Lower leg skin (tissue), 4 donors: ENCODE results near the gene ARAP3. TPM values are rescaled to one million over a fixed set of nuclear protein-coding genes. Genes with fewer than 3 reads are reported as not detected.

Experiments
- DNase-seq, 2 donors: peaks; one replicate each; pipeline ENCODE4 v3.0.0-alpha.2; 2019; ENCODE audit warnings: low spot score in 2 of 2
- H3K4me3 ChIP-seq: fragments of 200-600 bp; sonication (generic); 2 replicates; pipeline ENCODE4 v1.5.1; 2017; ENCODE audit warnings: mild to moderate bottlenecking, low read depth; ENCODE audit not compliant: poor library complexity, severe bottlenecking
- CTCF ChIP-seq, 3 donors: fragments of 450-650 bp; IDR thresholded peaks; one replicate each; pipeline ENCODE4 v1.5.1; 2016; ENCODE audit warnings: antibody characterized with exemption in 3 of 3, mild to moderate bottlenecking in 3 of 3, moderate library complexity in 2 of 3
- POLR2A ChIP-seq, 2 donors: fragments of 450-650 bp; IDR thresholded peaks; one replicate each; pipeline ENCODE4 v1.6.1; 2016 to 2017; ENCODE audit warnings: antibody characterized with exemption in 2 of 2, mild to moderate bottlenecking in 1 of 2, moderate library complexity in 1 of 2
- WGBS, 2 donors: methylation state at CpG; one replicate each; pipeline ENCODE4 v1.1.5; 2018; 5-methylcytosine and 5-hydroxymethylcytosine counted together
- intact Hi-C: fragments of 100-400 bp; cut with DNase I; formaldehyde crosslinking; loops from one replicate; pipeline ENCODE4 v1.15.0; 2023; ENCODE audit warnings: low total_unique reads
- total RNA-seq, 4 donors: library from RNA; depleted of rRNA; stranded (reverse); fragments of >200 nt; gene quantifications; one replicate each; pipeline ENCODE4 v1.1.0, GENCODE V29; 2016

Gene ARAP3
- total RNA-seq, 4 donors from 2014 or later, result 2.1 to 4.2 (median 3.7) TPM

GRCh38 chr5:141694479-141694878 lies 12.4 kb upstream of the ARAP3 start:
- no peak overlapping the region for H3K4me3 ChIP-seq
- TF ChIP-seq POLR2A (IDR thresholded peaks at IDR 0.05) (no peak), CTCF (IDR thresholded peaks at IDR 0.05) (no peak)
- no peak for DNase-seq
- 86 to 88% methylated on average over 5 of the region's 5 CpGs for WGBS, 2 donors
- intact Hi-C loops, result loop anchor here (5.0 to 10.0 kb wide), 2 partner anchors 263 to 450 kb away; partner anchors contain the start of gene PCDH12

GRCh38 chr5:141692919-141693725 lies 11.1 kb upstream of the ARAP3 start:
- no peak for TF ChIP-seq POLR2A (IDR thresholded peaks at IDR 0.05)
- no peak for TF ChIP-seq CTCF (IDR thresholded peaks at IDR 0.05)
- intact Hi-C loops, result loop anchor here (5.0 to 10.0 kb wide), 2 partner anchors 264 to 452 kb away; partner anchors contain the start of gene PCDH12
- DNase-seq, result no peak
- no peak overlapping the region for H3K4me3 ChIP-seq
- WGBS, 2 donors, result 72 to 78% methylated on average over 25 of the region's 25 CpGs

- WGBS, 2 donors, result 29 to 33% methylated on average over 5 of the region's 5 CpGs
Observed at GRCh38 chr5:141692533-141692888, 10.5 kb upstream of the ARAP3 start.

GRCh38 chr5:141691867-141692532 lies 10.0 kb upstream of the ARAP3 start:
- WGBS, 2 donors, result 4% methylated on average over 26 to 30 of the region's 30 CpGs
- DNase-seq, result peak; percentile 76 to 96
- H3K4me3 ChIP-seq, result no peak overlapping the region
- intact Hi-C loops, result loop anchor here (5.0 to 10.0 kb wide), 2 partner anchors 265 to 453 kb away; partner anchors contain the start of gene PCDH12
- no peak for TF ChIP-seq POLR2A (IDR thresholded peaks at IDR 0.05)
- TF ChIP-seq CTCF (IDR thresholded peaks at IDR 0.05), result peak in 2 of 3 donors; percentile 11 to 90

More at GRCh38 chr5:141692533-141692888, 10.5 kb upstream of the ARAP3 start:
- H3K4me3 ChIP-seq, result no peak overlapping the region
- no peak for TF ChIP-seq CTCF (IDR thresholded peaks at IDR 0.05)
- no peak for TF ChIP-seq POLR2A (IDR thresholded peaks at IDR 0.05)
- no peak for DNase-seq
- intact Hi-C loops, result loop anchor here (5.0 to 10.0 kb wide), 2 partner anchors 265 to 452 kb away; partner anchors contain the start of gene PCDH12

GRCh38 chr5:141691286-141691866 lies 9.3 kb upstream of the ARAP3 start:
- 73 to 78% methylated on average over 9 of the region's 9 CpGs for WGBS, 2 donors
- H3K4me3 ChIP-seq, result no peak overlapping the region
- DNase-seq, result no peak
- intact Hi-C loops, result loop anchor here (5.0 to 10.0 kb wide), 2 partner anchors 266 to 453 kb away; partner anchors contain the start of gene PCDH12
- TF ChIP-seq POLR2A (IDR thresholded peaks at IDR 0.05) (no peak), CTCF (IDR thresholded peaks at IDR 0.05) (no peak)
